Stimulated activated CD8-positive, alpha-beta memory T cell treated with anti-CD3 and anti-CD28 coated beads, Interleukin-7, amount 100 ng/mL, for 4 hours (primary cell): Measurements from ENCODE around the gene UBE2Q2.

Experiments
- DNase-seq, 2 donors: peaks; one replicate each; pipeline ENCODE4 v3.0.0-alpha.2; 2020; ENCODE audit warnings: low read depth in 2 of 2

Gene UBE2Q2

DNA sequence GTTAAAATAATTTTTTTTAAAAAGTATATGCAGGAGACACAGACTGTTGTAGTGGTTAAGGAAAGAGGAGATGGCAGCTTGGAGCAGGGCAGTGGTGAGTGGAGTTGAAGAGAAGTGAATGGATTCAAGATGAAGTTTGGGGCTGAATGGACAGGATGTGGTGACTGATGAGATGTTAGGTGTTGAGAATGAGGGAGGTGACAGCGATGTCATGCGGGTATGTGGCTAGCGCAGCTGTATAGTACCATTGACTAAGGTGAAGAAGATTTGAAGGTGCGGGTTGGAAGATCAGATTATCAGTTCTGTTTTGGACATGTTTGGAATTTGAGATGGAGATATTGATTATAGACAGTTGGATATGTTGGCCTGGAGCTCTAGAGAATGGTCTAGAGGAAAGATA lies 80.5 kb downstream of the UBE2Q2 start:
- DNase-seq, result no peak

DNA sequence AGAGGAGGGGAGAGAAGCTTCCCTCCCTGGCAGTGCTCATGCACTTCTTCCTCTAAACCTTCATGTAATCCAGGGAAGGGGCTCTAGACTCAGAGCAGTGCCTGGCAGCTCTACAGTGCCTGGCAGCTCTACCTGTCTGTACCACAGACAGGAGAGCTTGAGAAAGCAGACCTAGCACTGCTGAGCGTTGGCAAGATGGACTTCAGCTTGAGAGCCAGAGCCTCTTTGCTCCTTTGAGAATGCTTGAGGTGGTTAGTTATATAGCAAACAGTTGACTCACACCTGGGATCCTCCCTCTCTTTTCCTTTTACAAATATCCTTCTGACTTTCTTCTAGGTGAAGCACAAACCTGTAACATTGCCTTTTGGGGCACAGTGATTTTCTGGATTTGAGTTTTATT lies 81.3 kb downstream of the UBE2Q2 start:
- no peak for DNase-seq

DNA sequence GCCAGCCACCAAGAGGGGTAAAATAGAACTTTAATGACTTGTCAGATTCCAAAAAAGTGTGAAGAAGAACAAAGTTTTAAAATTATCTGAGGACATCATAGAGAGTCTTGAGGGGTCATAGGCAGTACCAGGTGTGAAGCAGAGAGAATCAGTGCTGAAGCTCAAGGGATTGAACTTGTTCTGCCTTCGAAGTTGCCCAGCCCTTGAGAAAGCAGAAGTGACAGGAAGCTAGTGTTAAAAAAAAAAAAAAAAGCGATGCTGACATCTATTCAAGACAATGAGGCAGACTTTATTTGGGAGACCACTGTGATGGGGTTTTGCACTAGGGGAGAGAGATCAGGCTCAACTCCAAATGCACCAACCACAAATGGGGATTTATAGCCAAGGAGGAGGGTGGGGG lies 82.2 kb downstream of the UBE2Q2 start:
- DNase-seq, result no peak

DNA sequence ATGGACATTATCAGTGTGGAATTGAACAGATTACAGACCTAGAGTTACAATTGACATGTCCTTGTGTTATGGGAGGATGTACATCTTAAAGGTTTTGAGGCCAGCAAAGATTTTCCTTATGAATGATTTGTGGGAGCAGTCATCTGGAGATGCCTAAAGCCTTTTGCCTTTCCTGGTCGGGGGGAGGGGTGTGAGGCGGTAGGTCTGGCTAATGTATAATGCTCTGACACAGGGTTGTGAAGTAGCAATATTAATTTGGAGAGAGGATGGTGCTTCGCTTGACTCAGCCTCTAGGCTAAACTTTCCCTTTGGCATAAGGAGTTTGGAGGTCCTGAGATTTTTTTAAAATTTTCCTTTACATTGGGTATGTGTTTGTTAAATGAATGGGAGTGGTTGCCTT lies 83.7 kb downstream of the UBE2Q2 start:
- DNase-seq, result no peak

DNA sequence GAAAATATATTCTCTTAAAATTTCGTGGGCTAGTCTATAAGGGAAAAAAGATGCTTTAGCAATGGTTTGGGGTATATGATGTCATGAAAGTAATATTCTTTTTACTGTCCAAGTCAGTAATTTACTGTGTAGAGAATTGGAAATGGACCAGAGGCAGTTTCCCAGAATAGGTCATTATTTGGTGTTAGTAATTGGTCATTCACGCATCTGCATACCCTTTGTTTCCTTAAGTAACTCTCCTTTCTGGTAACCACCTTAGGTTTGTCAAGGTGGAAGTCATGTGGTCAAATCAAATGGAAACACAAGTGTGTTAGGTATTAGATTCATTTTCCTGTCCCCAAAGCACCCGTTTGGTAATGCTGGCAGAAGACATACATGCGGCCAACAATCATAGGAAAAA lies 84.4 kb downstream of the UBE2Q2 start:
- DNase-seq, result no peak

DNA sequence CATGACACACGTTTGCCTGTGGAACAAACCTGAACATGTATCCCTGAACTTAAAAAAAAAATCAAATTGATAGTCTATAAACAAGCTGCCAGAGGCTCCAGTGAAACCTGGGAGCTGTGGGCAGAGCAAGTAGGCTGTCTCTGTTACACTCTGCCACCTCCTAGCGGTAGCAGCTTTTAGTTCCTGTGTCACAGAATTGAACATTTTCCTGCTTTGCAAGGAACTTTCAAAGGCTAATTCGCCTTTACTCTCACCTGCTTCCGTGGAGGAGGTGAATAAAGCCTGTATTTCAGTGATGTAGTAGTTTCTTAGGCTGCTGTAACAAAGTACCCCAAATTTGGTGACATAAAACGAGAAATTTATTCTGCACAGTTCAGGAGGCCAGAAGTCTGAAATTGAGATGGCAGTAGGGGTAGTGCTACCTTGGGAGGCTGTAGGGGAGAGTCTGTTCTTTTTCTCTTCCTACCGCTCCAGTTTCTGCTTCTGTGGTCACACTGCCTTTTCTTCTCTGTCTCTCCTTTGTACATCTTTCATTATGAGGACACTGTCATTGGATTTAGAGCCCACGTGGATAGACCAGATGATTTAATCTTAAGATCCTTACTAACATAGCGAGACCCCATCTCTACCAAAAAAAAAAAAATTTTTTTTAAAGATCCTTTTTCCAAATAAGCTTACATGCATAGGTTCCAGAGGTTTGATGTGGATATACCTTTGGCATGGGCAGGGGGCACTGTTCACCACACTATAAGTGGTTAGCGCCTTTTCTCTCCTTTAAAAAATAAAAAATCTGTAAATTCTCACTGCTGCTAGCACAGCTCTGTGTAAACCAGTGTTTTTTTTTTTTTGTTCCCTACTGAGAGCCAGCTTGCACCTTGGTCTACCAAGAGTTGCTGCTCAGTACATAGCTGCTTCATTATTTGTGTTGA lies 85.7 kb downstream of the UBE2Q2 start:
- no peak for DNase-seq

DNA sequence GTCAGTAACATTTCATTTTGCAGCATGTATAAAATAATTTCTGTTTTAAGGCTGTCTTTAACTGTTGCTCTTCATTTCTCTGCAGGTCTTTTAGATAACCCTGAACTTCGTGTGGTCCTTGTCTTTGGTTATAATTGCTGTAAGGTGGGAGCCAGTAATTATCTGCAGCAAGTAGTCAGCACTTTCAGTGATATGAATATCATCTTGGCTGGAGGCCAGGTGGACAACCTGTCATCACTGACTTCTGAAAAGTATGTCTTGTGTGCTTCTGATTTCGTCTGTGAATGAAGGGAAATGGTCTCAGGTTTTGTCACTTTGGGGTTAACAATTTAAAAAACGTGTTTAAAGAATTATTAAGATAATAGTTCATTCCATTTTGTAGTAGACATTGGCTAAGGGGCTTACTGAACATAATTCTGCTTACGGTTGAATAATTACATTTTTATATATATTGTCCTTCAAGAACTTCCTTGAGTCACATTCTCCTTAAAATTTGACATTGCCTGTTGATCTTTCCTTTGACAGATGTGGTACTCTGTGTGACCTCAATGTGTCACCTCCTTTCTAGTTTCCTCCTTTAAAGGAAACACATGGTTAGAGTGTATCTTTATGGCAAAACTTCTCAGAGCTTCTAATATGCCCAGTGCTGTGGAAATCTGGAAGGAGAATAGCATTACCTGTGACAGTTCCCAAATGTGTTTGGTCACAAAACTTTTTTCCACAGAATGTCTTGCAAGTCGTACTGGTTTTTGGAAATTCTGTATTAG lies 86.7 kb downstream of the UBE2Q2 start:
- no peak for DNase-seq

DNA sequence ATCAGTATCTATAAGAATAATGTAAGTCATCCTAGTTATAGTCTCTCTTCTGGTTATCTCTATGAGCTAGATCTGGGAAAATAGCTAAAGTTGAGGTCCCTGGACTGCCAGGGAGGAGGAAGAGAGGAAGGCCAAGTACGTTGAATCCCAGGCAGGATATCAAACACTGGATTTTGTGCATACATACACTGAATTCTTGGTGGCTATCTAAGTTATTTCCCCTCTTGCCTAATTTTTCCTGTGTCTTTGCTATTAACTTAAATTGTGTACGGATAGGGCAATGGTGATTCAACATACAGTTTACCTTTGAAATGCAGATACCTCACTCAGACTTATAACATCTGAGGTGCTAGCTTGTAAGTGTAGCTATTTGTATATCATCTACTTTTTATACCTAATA lies 87.6 kb downstream of the UBE2Q2 start:
- no peak for DNase-seq

DNA sequence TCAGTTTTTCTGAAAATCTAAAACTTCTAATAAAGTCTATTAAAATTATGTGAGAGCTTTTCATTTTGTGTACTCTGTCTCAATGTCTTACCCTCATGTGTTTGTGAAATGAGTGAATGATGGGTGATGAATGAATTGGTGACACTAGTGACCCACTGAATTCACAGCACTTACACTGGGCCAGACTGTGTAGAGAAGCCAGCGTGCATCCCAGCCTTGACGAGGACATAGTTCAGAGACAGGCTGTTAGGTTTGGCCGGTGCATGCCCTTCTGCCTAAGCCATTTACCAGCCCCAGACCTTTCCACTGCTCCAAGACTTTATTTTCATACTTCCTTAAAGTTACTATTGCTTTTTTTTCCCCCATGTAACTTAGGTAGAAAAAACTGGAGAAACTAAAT lies 99.2 kb downstream of the UBE2Q2 start:
- DNase-seq, result no peak

DNA sequence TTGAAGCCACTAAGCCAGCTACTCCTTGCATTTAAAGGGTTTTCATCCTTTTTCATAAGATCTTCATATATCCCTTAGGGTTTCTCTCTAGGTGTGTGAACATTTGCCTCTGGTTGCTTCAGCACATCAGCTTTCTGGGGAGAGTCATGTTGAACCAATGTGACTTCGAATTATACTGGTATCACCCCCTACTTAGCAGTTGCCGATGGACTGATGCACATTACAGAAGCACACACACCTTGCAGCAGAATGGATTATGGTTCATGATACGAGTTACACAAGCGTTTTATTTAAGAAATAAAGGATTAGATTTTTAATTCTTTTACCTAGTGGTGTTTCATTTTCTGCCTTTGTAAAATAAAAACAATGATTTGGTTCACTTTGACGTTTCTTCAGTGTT lies 100.0 kb downstream of the UBE2Q2 start:
- no peak for DNase-seq

DNA sequence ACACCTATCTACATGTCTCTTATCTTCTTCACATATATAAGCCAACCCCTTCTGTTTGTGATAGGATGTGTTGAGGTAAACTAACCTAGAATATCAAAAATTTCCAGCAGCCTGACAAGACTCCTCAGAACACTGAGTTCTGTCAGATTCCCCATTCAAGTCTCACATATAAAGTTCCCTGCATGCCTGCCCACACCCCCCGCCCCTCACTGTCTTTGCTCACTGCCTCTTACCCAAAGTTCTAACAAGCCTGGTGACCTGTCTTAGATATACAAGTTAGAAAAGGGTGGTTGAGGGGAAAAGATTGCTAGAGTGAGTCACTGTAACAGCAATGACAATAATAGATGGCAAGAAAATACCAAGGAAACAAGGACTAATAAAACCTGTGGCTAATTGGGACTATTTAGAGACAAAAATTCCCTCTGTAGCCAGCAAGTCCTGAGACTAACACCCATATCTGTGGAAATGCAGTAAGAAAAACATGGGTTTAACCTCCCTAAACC lies 100.5 kb downstream of the UBE2Q2 start:
- DNase-seq, result no peak

DNA sequence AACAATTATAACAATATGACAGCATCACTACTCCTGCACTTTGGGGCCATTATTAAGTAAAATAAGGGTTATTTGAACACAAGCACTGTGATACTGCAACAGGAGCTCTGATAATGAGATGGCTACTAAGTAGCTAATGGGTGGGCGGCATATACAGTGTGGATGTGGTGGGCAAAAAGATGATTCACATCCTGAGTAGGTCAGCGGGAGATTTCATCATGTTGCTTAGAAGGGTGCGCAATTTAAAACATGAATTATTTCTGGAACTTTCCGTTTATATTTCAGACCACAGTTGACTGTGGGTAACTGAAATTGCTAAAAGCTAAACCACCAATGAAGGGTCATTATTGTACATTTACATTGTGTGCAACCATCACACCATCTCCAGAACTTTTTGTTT lies 102.7 kb downstream of the UBE2Q2 start:
- DNase-seq, result no peak

DNA sequence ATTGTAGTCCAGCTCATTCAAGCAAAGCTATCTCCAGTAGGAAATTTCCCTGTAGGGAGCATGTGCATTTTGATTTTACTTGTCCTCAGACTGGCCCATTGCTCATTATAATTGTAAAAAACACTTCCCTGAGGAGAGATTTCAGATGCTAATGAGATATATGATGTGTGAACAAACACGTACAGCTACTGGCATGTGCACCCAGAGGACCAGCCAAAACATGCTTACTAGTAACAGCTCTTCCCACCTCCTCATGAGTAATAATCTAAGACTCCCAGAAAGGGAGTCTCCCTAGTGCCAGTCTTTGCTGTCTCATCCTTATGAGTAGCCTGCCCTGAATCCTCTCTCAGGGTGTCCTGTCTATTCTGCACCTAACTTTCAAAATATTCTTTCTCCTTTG lies 103.8 kb downstream of the UBE2Q2 start:
- no peak for DNase-seq

DNA sequence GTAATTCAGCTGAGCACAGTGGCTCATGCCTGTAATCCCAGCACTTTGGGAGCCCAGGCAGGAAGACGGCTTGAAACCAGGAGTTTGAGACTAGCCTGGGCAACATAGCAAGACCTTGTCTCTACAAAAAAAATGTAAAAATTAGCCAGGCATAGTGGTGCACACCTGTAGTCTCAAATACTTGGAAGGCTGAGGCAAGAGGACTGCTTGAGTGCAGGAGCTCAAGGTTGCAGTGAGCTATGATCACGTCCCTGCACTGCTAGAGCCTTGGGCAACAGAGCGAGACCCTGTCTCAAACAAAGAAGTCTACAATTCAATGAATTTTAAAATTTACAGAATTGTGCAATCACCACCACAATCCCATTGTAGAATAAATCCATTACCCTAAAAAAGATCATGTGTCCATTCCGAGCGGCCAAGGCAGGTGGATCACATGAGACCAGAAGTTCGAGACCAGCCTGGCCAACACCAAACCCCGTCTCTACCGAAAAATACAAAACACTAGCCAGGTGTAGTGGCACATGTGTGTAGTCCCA lies 105.6 kb downstream of the UBE2Q2 start:
- DNase-seq, result no peak
